Stimulated activated CD8-positive, alpha-beta memory T cell treated with anti-CD3 and anti-CD28 coated beads, Interleukin-12 subunit alpha, Interleukin-12 subunit beta, amount 100 ng/mL, for 4 hours (primary cell): ENCODE data around the gene MAN1A1.
"Not testable (repeated sequence)": the region's sequence is repeated elsewhere in the genome, so short reads cannot be mapped to it uniquely, and the experiment has no call there.

Source experiments
- DNase-seq: peaks from one replicate; pipeline ENCODE4 v3.0.0-alpha.2; 2020; ENCODE audit warnings: low read depth

MAN1A1 gene

GRCh38 chr6:119170447-119171087 is 179.0 kb downstream of the MAN1A1 start:
- no peak for DNase-seq

GRCh38 chr6:119170103-119170446 is 179.5 kb downstream of the MAN1A1 start:
- no peak for DNase-seq

- not testable (repeated sequence) for DNase-seq
Observed at GRCh38 chr6:119169355-119169754, 180.2 kb downstream of the MAN1A1 start.

GRCh38 chr6:119166024-119166784 is 183.4 kb downstream of the MAN1A1 start:
- no peak for DNase-seq

GRCh38 chr6:119163006-119163405 is 186.6 kb downstream of the MAN1A1 start:
- DNase-seq = no peak

- DNase-seq = no peak
Observed at GRCh38 chr6:119162134-119162775, 187.3 kb downstream of the MAN1A1 start.

- no peak for DNase-seq
Observed at GRCh38 chr6:119161438-119161837, 188.1 kb downstream of the MAN1A1 start.

- no peak for DNase-seq
Observed at GRCh38 chr6:119160911-119161310, 188.7 kb downstream of the MAN1A1 start.

- no peak for DNase-seq
Observed at GRCh38 chr6:119158057-119158848, 191.3 kb downstream of the MAN1A1 start.

- no peak for DNase-seq
Observed at GRCh38 chr6:119157506-119157815, 192.1 kb downstream of the MAN1A1 start.

- DNase-seq = no peak
Observed at GRCh38 chr6:119156757-119157505, 192.6 kb downstream of the MAN1A1 start.

- DNase-seq = not testable (repeated sequence)
Observed at GRCh38 chr6:119156082-119156481, 193.5 kb downstream of the MAN1A1 start.

- no peak for DNase-seq
Observed at GRCh38 chr6:119152187-119152586, 197.4 kb downstream of the MAN1A1 start.

GRCh38 chr6:119148825-119149525 is 200.6 kb downstream of the MAN1A1 start:
- no peak for DNase-seq

- DNase-seq = no peak
Observed at GRCh38 chr6:119148098-119148824, 201.3 kb downstream of the MAN1A1 start.

GRCh38 chr6:119147101-119148053 is 202.2 kb downstream of the MAN1A1 start:
- peak; percentile 7 for DNase-seq

- DNase-seq = no peak
Observed at GRCh38 chr6:119145111-119145510, 204.4 kb downstream of the MAN1A1 start.

GRCh38 chr6:119142637-119143036 is 206.9 kb downstream of the MAN1A1 start:
- DNase-seq = no peak

- no peak for DNase-seq
Observed at GRCh38 chr6:119142041-119142440, 207.5 kb downstream of the MAN1A1 start.
